Naive thymus-derived CD4-positive, alpha-beta T cell (primary cell): Measurements from ENCODE around the gene BPI. TPM values are rescaled to one million over a fixed set of nuclear protein-coding genes. Genes with fewer than 3 reads are reported as not detected.
"Not testable (repeated sequence)": the region's sequence is repeated elsewhere in the genome, so short reads cannot be mapped to it uniquely, and the experiment has no call there.

Source experiments
- ATAC-seq: fragments of 150-1000 bp; cut with Tn5 transposase; 2 replicates; pipeline ENCODE4 v1.10.0; 2021; ENCODE audit warnings: mild to moderate bottlenecking, moderate library complexity
- CTCF ChIA-PET: fragments of 350-600 bp; sonication (Branson Sonifier 250); formaldehyde crosslinking; loops from one replicate; lab custom pipeline; 2021; ENCODE audit warnings: antibody characterized with exemption; lab: Charles Lee
- POLR2A ChIA-PET: fragments of 350-600 bp; sonication (Branson Sonifier 250); formaldehyde crosslinking; loops from one replicate; lab custom pipeline; 2021; ENCODE audit warnings: antibody characterized with exemption, inconsistent platforms; lab: Charles Lee
- DNase-seq, 9 donors: peaks; one replicate each; pipeline versions ENCODE4 v3.0.0 to v3.0.0-alpha.2; 2020 to 2022; ENCODE audit warnings: mixed read lengths in 1 of 9
- H3K27ac ChIP-seq: one replicate; pipeline ENCODE4 v1.7.0; 2013; ENCODE audit warnings: mild to moderate bottlenecking, low read depth, low read length, moderate library complexity
- H3K27me3 ChIP-seq, 2 donors: one replicate each; pipeline ENCODE4 v1.7.0; 2013; ENCODE audit warnings: low read length in 2 of 2, mild to moderate bottlenecking in 2 of 2, moderate library complexity in 2 of 2; ENCODE audit not compliant: control insufficient read depth in 2 of 2, insufficient read depth in 2 of 2
- H3K36me3 ChIP-seq, 3 experiments: 1 replicate in 2 of 3; 2 replicates in 1 of 3; pipeline ENCODE4 v1.7.0; 2013; ENCODE audit warnings: low read length in 3 of 3, mild to moderate bottlenecking in 3 of 3, moderate library complexity in 1 of 3; ENCODE audit not compliant: insufficient read depth in 3 of 3, control insufficient read depth in 2 of 3
- H3K4me1 ChIP-seq, 2 donors: one replicate each; pipeline ENCODE4 v1.7.0; 2013; ENCODE audit warnings: low read length in 2 of 2, mild to moderate bottlenecking in 2 of 2, moderate library complexity in 1 of 2; ENCODE audit not compliant: control insufficient read depth in 2 of 2, insufficient read depth in 2 of 2
- H3K4me3 ChIP-seq: 2 replicates; pipeline ENCODE4 v1.7.0; 2013; ENCODE audit warnings: mild to moderate bottlenecking, low read length
- H3K9me3 ChIP-seq, 3 experiments: 1 replicate in 2 of 3; 2 replicates in 1 of 3; pipeline ENCODE4 v1.7.0; 2013; ENCODE audit warnings: low read length in 3 of 3; ENCODE audit not compliant: control insufficient read depth in 2 of 3
- H3K27ac Mint-ChIP-seq, 9 donors: one replicate each; pipeline ENCODE4 v1.8.0; 2020 to 2022; ENCODE audit warnings: mixed read lengths in 9 of 9, mild to moderate bottlenecking in 8 of 9, moderate library complexity in 5 of 9, inconsistent platforms in 2 of 9
- H3K27me3 Mint-ChIP-seq, 5 donors: one replicate each; pipeline ENCODE4 v1.8.0; 2021 to 2022; ENCODE audit warnings: mixed read lengths in 5 of 5, mild to moderate bottlenecking in 1 of 5
- H3K36me3 Mint-ChIP-seq, 5 donors: one replicate each; pipeline ENCODE4 v1.8.0; 2020 to 2022; ENCODE audit warnings: mixed read lengths in 5 of 5, mild to moderate bottlenecking in 3 of 5, inconsistent platforms in 1 of 5
- H3K4me1 Mint-ChIP-seq, 7 donors: one replicate each; pipeline ENCODE4 v1.8.0; 2020 to 2022; ENCODE audit warnings: mixed read lengths in 7 of 7, mild to moderate bottlenecking in 3 of 7, inconsistent platforms in 1 of 7
- H3K4me3 Mint-ChIP-seq, 10 donors: one replicate each; pipeline ENCODE4 v1.8.0; 2020 to 2022; ENCODE audit warnings: mild to moderate bottlenecking in 10 of 10, mixed read lengths in 10 of 10, moderate library complexity in 6 of 10, inconsistent platforms in 2 of 10
- H3K9me3 Mint-ChIP-seq, 11 donors: one replicate each; pipeline ENCODE4 v1.8.0; 2020 to 2022; ENCODE audit warnings: mixed read lengths in 11 of 11, mild to moderate bottlenecking in 4 of 11, inconsistent platforms in 1 of 11, moderate library complexity in 1 of 11
- intact Hi-C, 2 donors: fragments of 100-400 bp; cut with micrococcal nuclease; formaldehyde crosslinking; loops; one replicate each; pipeline ENCODE4 v1.15.1; 2023
- polyA plus RNA-seq, 2 donors: library from polyadenylated mRNA; unstranded; fragments of 300-500 nt; fragmentation: Illumina TruSeq; gene quantifications; one replicate each; pipeline ENCODE4 v1.2.3, GENCODE V29; 2021
- total RNA-seq, 6 experiments: library from RNA in 5 of 6; stranded (reverse) in 5 of 6; gene quantifications; 1 replicate in 5 of 6; 2 replicates in 1 of 6; pipeline ENCODE4 v1.2.3 and lab custom pipeline; 2021 to 2026

Gene BPI
- total RNA-seq (1 to 10 TPM in 1 of 5 experiments, under 1 TPM in 1, not detected in 3; 0.29 to 2.4 TPM), polyA plus RNA-seq (not detected), total RNA-seq (lab: John Stamatoyannopoulos, UW) (not detected)

- Histone ChIP-seq H3K36me3 (no peaks in the 10 kb centered on the region), H3K9me3 (no peaks in the 10 kb centered on the region), H3K27me3 (peaks cover 0 to 4% of the 10 kb centered on the region in 2 donors), H3K4me1 (no peaks in the 10 kb centered on the region), H3K27ac (no peak within 1 kb of the TSS), H3K4me3 (no peak within 1 kb of the TSS)
- H3K4me1 Mint-ChIP-seq, result peaks cover 0 to 27% (median 17%) of the 10 kb centered on the region in 7 donors
- peaks cover 48 to 66% (median 58%) of the 10 kb centered on the region in 5 donors for H3K27me3 Mint-ChIP-seq
- no peak for DNase-seq
- H3K36me3 Mint-ChIP-seq, result peaks cover 0 to 5% (median 4%) of the 10 kb centered on the region in 5 donors
- H3K9me3 Mint-ChIP-seq, result peaks cover 0 to 2% (median 0%) of the 10 kb centered on the region in 11 donors
- ChIA-PET CTCF (no interaction called here), POLR2A (no interaction called here)
- ATAC-seq, result peak; percentile 75
- H3K27ac Mint-ChIP-seq, result peak within 1 kb of the TSS in 2 of 9 donors; percentile 24 to 55
- intact Hi-C loops, result no loop called here
- peak within 1 kb of the TSS in 3 of 10 donors; percentile 7 to 37 (median 35) for H3K4me3 Mint-ChIP-seq
These were observed at the start of gene BPI for GRCh38 chr20:38303908-38304379. Gene BPI (plus strand): TSS chr20:38304156. CDS start chr20:38304224, 68 bp downstream.

- H3K4me3 ChIP-seq, ATAC-seq, CTCF ChIA-PET, H3K27me3 ChIP-seq, H3K9me3 Mint-ChIP-seq, H3K4me1 Mint-ChIP-seq, H3K36me3 ChIP-seq, DNase-seq, H3K27ac Mint-ChIP-seq, POLR2A ChIA-PET, H3K36me3 Mint-ChIP-seq, intact Hi-C loops, H3K4me1 ChIP-seq, H3K4me3 Mint-ChIP-seq, H3K27ac ChIP-seq, H3K9me3 ChIP-seq: not testable (repeated sequence)
- H3K27me3 Mint-ChIP-seq, result peaks cover 21 to 36% (median 25%) of the 10 kb centered on the region in 5 donors
These were observed 49.3 kb upstream of the BPI start for GRCh38 chr20:38254621-38255020.

- DNase-seq, result no peak
- H3K36me3 ChIP-seq, result no peaks in the 10 kb centered on the region
- intact Hi-C loops, result no loop called here
- H3K27me3 Mint-ChIP-seq, result peaks cover 28 to 43% (median 32%) of the 10 kb centered on the region in 5 donors
- ChIA-PET CTCF (no interaction called here), POLR2A (no interaction called here)
- no peaks in the 10 kb centered on the region for H3K9me3 ChIP-seq
- peaks cover 0 to 1% (median 0%) of the 10 kb centered on the region in 11 donors for H3K9me3 Mint-ChIP-seq
- H3K4me1 ChIP-seq, result no peaks in the 10 kb centered on the region
- H3K4me3 Mint-ChIP-seq, result no peak overlapping the region
- H3K27me3 ChIP-seq, result no peaks in the 10 kb centered on the region
- H3K4me1 Mint-ChIP-seq, result peaks cover 0 to 5% (median 0%) of the 10 kb centered on the region in 7 donors
- no peak overlapping the region for H3K27ac ChIP-seq
- peaks cover 0 to 4% (median 0%) of the 10 kb centered on the region in 5 donors for H3K36me3 Mint-ChIP-seq
- H3K27ac Mint-ChIP-seq, result no peak overlapping the region
- H3K4me3 ChIP-seq, result no peak overlapping the region
- ATAC-seq, result no peak
These were observed 48.6 kb upstream of the BPI start for GRCh38 chr20:38255393-38255792.

GRCh38 chr20:38256021-38256420, 47.9 kb upstream of the BPI start:
- Mint-ChIP-seq H3K36me3 (peaks cover 0 to 5% (median 0%) of the 10 kb centered on the region in 5 donors), H3K9me3 (peaks cover 0 to 1% (median 0%) of the 10 kb centered on the region in 11 donors), H3K27ac (no peak overlapping the region), H3K4me3 (no peak overlapping the region), H3K4me1 (peaks cover 0 to 8% (median 1%) of the 10 kb centered on the region in 7 donors), H3K27me3 (peaks cover 32 to 47% (median 35%) of the 10 kb centered on the region in 5 donors)
- no peaks in the 10 kb centered on the region for H3K4me1 ChIP-seq
- CTCF ChIA-PET, result no interaction called here
- H3K36me3 ChIP-seq, result no peaks in the 10 kb centered on the region
- H3K27me3 ChIP-seq, result no peaks in the 10 kb centered on the region
- DNase-seq (no peak), ATAC-seq (no peak)
- H3K4me3 ChIP-seq, result no peak overlapping the region
- intact Hi-C loops, result no loop called here
- POLR2A ChIA-PET, result no interaction called here
- no peaks in the 10 kb centered on the region for H3K9me3 ChIP-seq
- H3K27ac ChIP-seq, result no peak overlapping the region

GRCh38 chr20:38256966-38257365, 47.0 kb upstream of the BPI start:
- ChIA-PET POLR2A (no interaction called here), CTCF (no interaction called here)
- no peak overlapping the region for H3K27ac Mint-ChIP-seq
- H3K27ac ChIP-seq, result no peak overlapping the region
- peaks cover 38 to 54% (median 41%) of the 10 kb centered on the region in 5 donors for H3K27me3 Mint-ChIP-seq
- DNase-seq (no peak), ATAC-seq (no peak)
- H3K4me3 ChIP-seq, result no peak overlapping the region
- peaks cover 0 to 8% (median 0%) of the 10 kb centered on the region in 5 donors for H3K36me3 Mint-ChIP-seq
- H3K27me3 ChIP-seq, result no peaks in the 10 kb centered on the region
- peaks cover 0 to 10% (median 4%) of the 10 kb centered on the region in 7 donors for H3K4me1 Mint-ChIP-seq
- no peaks in the 10 kb centered on the region for H3K36me3 ChIP-seq
- H3K4me3 Mint-ChIP-seq, result no peak overlapping the region
- no peaks in the 10 kb centered on the region for H3K9me3 ChIP-seq
- no peaks in the 10 kb centered on the region for H3K4me1 ChIP-seq
- H3K9me3 Mint-ChIP-seq, result peaks cover 0 to 1% (median 0%) of the 10 kb centered on the region in 11 donors
- intact Hi-C loops, result no loop called here

- H3K27me3 Mint-ChIP-seq, result peaks cover 45 to 61% (median 53%) of the 10 kb centered on the region in 5 donors
- no peak for ATAC-seq
These were observed 45.3 kb upstream of the BPI start for GRCh38 chr20:38258545-38259215.

More at GRCh38 chr20:38258545-38259215, 45.3 kb upstream of the BPI start:
- Mint-ChIP-seq H3K4me3 (no peak overlapping the region), H3K4me1 (peaks cover 0 to 10% (median 4%) of the 10 kb centered on the region in 7 donors), H3K36me3 (peaks cover 0 to 8% (median 0%) of the 10 kb centered on the region in 5 donors), H3K9me3 (peaks cover 0 to 1% (median 0%) of the 10 kb centered on the region in 11 donors), H3K27ac (no peak overlapping the region)
- H3K9me3 ChIP-seq, result no peaks in the 10 kb centered on the region
- no peaks in the 10 kb centered on the region for H3K36me3 ChIP-seq
- ChIA-PET CTCF (interaction anchor here (0.6 kb wide), 1 partner anchor 185 kb away, joined by 7 read pairs; no protein-coding TSS in a partner anchor), POLR2A (no interaction called here)
- no peak overlapping the region for H3K27ac ChIP-seq
- H3K4me3 ChIP-seq, result no peak overlapping the region
- DNase-seq, result no peak
- no peaks in the 10 kb centered on the region for H3K27me3 ChIP-seq
- intact Hi-C loops, result no loop called here
- no peaks in the 10 kb centered on the region for H3K4me1 ChIP-seq
